Epithelial cell of proximal tubule (primary cell): ENCODE results near the gene SNAPIN. TPM values are rescaled to one million over a fixed set of nuclear protein-coding genes. Genes with fewer than 3 reads are reported as not detected.

Experiments used
- DNase-seq: peaks from one replicate; pipeline ENCODE4 v3.0.0-alpha.2; 2011; ENCODE audit warnings: low read depth
- H3K4me3 ChIP-seq: 2 replicates; pipeline ENCODE4 v1.5.1; 2011; ENCODE audit warnings: low read depth, mild to moderate bottlenecking, low read length
- CTCF ChIP-seq: conservative IDR thresholded peaks from 2 replicates; pipeline ENCODE4 v1.5.1; 2012; ENCODE audit warnings: low read depth, mild to moderate bottlenecking, low read length
- total RNA-seq: library from RNA; depleted of rRNA; stranded (reverse); fragments of >200 nt; gene quantifications from 2 replicates; pipeline ENCODE4 v1.2.3, GENCODE V29; 2015

SNAPIN gene
- total RNA-seq, 1 donor from 2014 or later, result 59.8 TPM

- H3K4me3 ChIP-seq, result no peak overlapping the region
- DNase-seq, result no peak
These were observed 27.2 kb downstream of the SNAPIN start for GRCh38 chr1:153685544-153686340.

GRCh38 chr1:153687346-153688125 lies 29.0 kb downstream of the SNAPIN start:
- DNase-seq, result no peak
- TF ChIP-seq CTCF, result no peak
- no peak overlapping the region for H3K4me3 ChIP-seq

More at GRCh38 chr1:153685544-153686340, 27.2 kb downstream of the SNAPIN start:
- no peak for TF ChIP-seq CTCF

- DNase-seq, result no peak
- TF ChIP-seq CTCF, result no peak
These were observed 29.8 kb downstream of the SNAPIN start for GRCh38 chr1:153688276-153688675.

GRCh38 chr1:153688736-153689328 lies 30.3 kb downstream of the SNAPIN start:
- no peak for TF ChIP-seq CTCF
- no peak for DNase-seq
- no peak overlapping the region for H3K4me3 ChIP-seq

More at GRCh38 chr1:153688276-153688675, 29.8 kb downstream of the SNAPIN start:
- no peak overlapping the region for H3K4me3 ChIP-seq

- no peak for DNase-seq
- no peak for TF ChIP-seq CTCF
These were observed 35.0 kb downstream of the SNAPIN start for GRCh38 chr1:153693466-153693865.

GRCh38 chr1:153696741-153697140 lies 38.2 kb downstream of the SNAPIN start:
- no peak for DNase-seq
- no peak overlapping the region for H3K4me3 ChIP-seq
- TF ChIP-seq CTCF, result no peak

More at GRCh38 chr1:153693466-153693865, 35.0 kb downstream of the SNAPIN start:
- H3K4me3 ChIP-seq, result no peak overlapping the region
